ENCODE measurements around the gene FGF16. TPM values are rescaled to one million over a fixed set of nuclear protein-coding genes. Genes with fewer than 3 reads are reported as not detected.

Gene FGF16
- total and polyA plus RNA-seq, 2 experiments from 2014 or later, result 0.22 TPM; not detected in 1

- in situ Hi-C loops (cut with MboI), result no loop called here
- no peak for DNase-seq
Measured at GRCh38 chrX:77502951-77503525, 55.8 kb downstream of the FGF16 start.

GRCh38 chrX:77505227-77505626 lies 58.0 kb downstream of the FGF16 start:
- 95 to 96% methylated on average over 2 of the region's 2 CpGs for WGBS, 2 experiments (ENCODE audit: low coverage in 1 of 2, low lambda C conversion rate in 2 of 2, missing lambda C conversion rate in 2 of 2)
- Histone ChIP-seq H2AFZ (no peak overlapping the region), H3K9ac (no peak overlapping the region), H3K79me2 (ENCODE audit: insufficient read depth) (no peaks in the 10 kb centered on the region), H3K9me3 (ENCODE audit: low read depth) (no peaks in the 10 kb centered on the region), H3K27ac (no peak overlapping the region), H3K9me2 (ENCODE audit: insufficient read depth) (no peaks in the 10 kb centered on the region), H3K4me3 (no peak overlapping the region), H3F3A (ENCODE audit: insufficient read depth) (no peaks in the 10 kb centered on the region), H3K4me2 (ENCODE audit: unreplicated experiment) (no peak overlapping the region), H3K36me3 (ENCODE audit: low read depth) (no peaks in the 10 kb centered on the region; the same call in 1 of the 2 replicates), H3K4me1 (ENCODE audit: insufficient read depth) (peaks cover 9% of the 10 kb centered on the region), H4K20me1 (ENCODE audit: insufficient read depth) (no peaks in the 10 kb centered on the region), H3K27me3 (replicated peaks; ENCODE audit: insufficient read depth) (no peaks in the 10 kb centered on the region)
- no peak for TF ChIP-seq EZH2 (IDR thresholded peaks at IDR 0.05; ENCODE audit: insufficient read depth, poor library complexity, severe bottlenecking)
- TF ChIP-seq EZH2phosphoT487 (IDR thresholded peaks at IDR 0.05; ENCODE audit: insufficient read depth, low read depth), result no peak
- in situ Hi-C loops (cut with MboI), result no loop called here
- DNase-seq, result peak; percentile 49

More at GRCh38 chrX:77502951-77503525, 55.8 kb downstream of the FGF16 start:
- WGBS, 2 experiments (ENCODE audit: low coverage in 1 of 2, low lambda C conversion rate in 2 of 2, missing lambda C conversion rate in 2 of 2), result 3 to 8% methylated on average over 2 of the region's 2 CpGs
- no peak overlapping the region for H3K9ac ChIP-seq
- no peaks in the 10 kb centered on the region; the same call in 1 of the 2 replicates for H3K36me3 ChIP-seq (ENCODE audit: low read depth)
- H3K4me1 ChIP-seq (ENCODE audit: insufficient read depth), result peaks cover 9% of the 10 kb centered on the region
- H3K9me2 ChIP-seq (ENCODE audit: insufficient read depth), result no peaks in the 10 kb centered on the region
- no peaks in the 10 kb centered on the region for H4K20me1 ChIP-seq (ENCODE audit: insufficient read depth)
- no peaks in the 10 kb centered on the region for H3K9me3 ChIP-seq (ENCODE audit: low read depth)
- H3F3A ChIP-seq (ENCODE audit: insufficient read depth), result no peaks in the 10 kb centered on the region
- no peak overlapping the region for H3K4me3 ChIP-seq
- no peak overlapping the region for H2AFZ ChIP-seq
- no peak overlapping the region for H3K4me2 ChIP-seq (ENCODE audit: unreplicated experiment)
- no peaks in the 10 kb centered on the region for H3K27me3 ChIP-seq (replicated peaks; ENCODE audit: insufficient read depth)
- no peak overlapping the region for H3K27ac ChIP-seq
- no peaks in the 10 kb centered on the region for H3K79me2 ChIP-seq (ENCODE audit: insufficient read depth)
- TF ChIP-seq EZH2phosphoT487 (IDR thresholded peaks at IDR 0.05; ENCODE audit: insufficient read depth, low read depth) (no peak), EZH2 (IDR thresholded peaks at IDR 0.05; ENCODE audit: insufficient read depth, poor library complexity, severe bottlenecking) (no peak)
